Left kidney (tissue), 2 donors: ENCODE results near the gene HADHB. TPM values are rescaled to one million over a fixed set of nuclear protein-coding genes. Genes with fewer than 3 reads are reported as not detected.
A peak's percentile ranks its signal among the peaks of the same experiment; 100 is the strongest.
"Not testable (repeated sequence)": the region's sequence is repeated elsewhere in the genome, so short reads cannot be mapped to it uniquely, and the experiment has no call there.

Experiments
- DNase-seq: peaks from one replicate; pipeline ENCODE4 v3.0.0-alpha.2; 2013
- polyA plus RNA-seq: library from polyadenylated mRNA; unstranded; fragments of 120-200 nt; gene quantifications from one replicate; pipeline ENCODE4 v1.2.1, GENCODE V29; 2013; ENCODE audit not compliant: insufficient read length

HADHB gene
- polyA plus RNA-seq, 1 donor: 184 TPM

GRCh38 chr2:26295511-26295910, 50.8 kb downstream of the HADHB start:
- no peak for DNase-seq

DNA sequence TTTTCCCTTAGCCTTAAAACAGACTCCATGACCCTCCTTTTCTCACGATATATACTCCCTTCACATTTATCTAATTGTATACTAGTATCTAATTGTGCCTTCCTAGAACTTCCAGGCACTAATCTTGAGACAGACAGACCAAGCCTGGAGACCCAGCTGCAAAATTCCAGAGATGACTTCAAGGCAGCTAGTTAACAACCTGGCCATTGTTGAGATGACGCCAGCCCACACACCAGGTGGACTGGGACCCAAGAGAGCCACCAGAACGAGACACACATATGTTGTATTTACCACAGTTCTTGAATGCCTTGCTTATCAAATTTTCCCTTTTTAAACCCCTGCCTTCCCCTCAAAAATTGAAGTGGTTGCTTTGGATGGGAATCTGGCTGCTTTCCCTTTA, 52.3 kb downstream of the HADHB start:
- DNase-seq: no peak

- no peak for DNase-seq
These were observed 53.5 kb downstream of the HADHB start for GRCh38 chr2:26298286-26298637.

- peak; percentile 35 for DNase-seq
These were observed 54.1 kb downstream of the HADHB start for GRCh38 chr2:26298638-26299393.

- peak; percentile 73 for DNase-seq
These were observed 54.8 kb downstream of the HADHB start for GRCh38 chr2:26299471-26300101.

- peak; percentile 42 for DNase-seq
These were observed 55.6 kb downstream of the HADHB start for GRCh38 chr2:26300234-26300925.

DNA sequence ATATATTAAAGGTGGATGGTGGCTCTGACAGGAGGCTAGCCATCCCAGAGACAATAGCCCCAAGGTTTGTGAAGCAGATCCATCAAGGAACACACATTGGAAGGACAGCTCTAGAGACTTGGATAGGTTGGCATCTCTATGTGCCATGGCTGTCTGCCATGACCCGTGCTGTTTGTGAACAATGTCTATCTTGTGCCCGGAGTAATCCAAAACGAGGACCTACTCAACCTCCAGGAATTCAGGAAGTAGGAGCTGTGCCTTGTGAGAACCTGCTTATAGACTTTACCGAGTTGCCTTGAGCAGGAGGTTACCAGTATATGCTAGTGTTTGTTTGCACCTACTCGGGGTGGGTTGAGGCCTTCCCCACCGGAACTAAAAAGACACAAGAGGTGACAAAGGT, 58.1 kb downstream of the HADHB start:
- no peak for DNase-seq

DNA sequence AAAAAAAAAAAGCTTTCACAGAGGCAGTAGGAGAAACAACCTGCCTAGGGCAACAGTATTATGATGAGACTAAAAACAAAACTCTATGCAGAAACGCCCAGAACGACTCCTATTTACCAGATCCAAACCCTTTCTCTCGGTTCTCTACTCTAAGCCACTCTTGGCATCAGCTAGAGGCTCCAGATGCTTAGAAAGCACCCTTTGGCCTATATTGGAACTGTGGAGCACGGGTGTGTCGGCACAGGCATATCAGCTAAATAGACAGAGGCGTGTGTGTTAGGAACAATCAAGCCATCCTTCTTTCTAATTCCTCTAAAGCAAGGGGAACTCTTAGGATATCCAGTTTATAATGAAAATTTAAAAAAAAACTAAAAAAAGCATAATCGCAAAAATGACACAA, 60.4 kb downstream of the HADHB start:
- not testable (repeated sequence) for DNase-seq

- peak; percentile 56 for DNase-seq
These were observed 60.8 kb downstream of the HADHB start for GRCh38 chr2:26305540-26305939.

- DNase-seq: no peak
These were observed 65.2 kb downstream of the HADHB start for GRCh38 chr2:26309921-26310320.

DNA sequence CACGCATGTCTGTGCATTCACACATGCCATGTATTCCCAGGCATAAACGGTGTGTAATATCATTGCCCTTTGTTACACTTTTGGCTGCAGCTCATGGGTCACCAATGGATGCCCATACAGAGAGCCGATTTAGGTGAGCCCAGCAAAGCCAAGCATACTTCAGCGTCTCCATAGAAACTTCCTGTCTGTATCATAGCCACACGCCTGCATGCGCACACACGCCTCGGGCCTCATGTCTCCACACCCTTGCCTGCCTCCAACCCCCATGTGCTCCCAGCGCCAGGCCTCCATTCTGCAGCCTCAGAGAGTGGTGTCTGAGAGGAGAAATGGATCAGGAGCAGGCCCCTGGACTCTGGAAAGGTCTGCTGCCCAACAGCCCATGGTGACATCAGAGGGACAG, 67.7 kb downstream of the HADHB start:
- no peak for DNase-seq

- no peak for DNase-seq
These were observed 68.7 kb downstream of the HADHB start for GRCh38 chr2:26313446-26313845.

- DNase-seq: no peak
These were observed 69.5 kb downstream of the HADHB start for GRCh38 chr2:26314243-26314642.

DNA sequence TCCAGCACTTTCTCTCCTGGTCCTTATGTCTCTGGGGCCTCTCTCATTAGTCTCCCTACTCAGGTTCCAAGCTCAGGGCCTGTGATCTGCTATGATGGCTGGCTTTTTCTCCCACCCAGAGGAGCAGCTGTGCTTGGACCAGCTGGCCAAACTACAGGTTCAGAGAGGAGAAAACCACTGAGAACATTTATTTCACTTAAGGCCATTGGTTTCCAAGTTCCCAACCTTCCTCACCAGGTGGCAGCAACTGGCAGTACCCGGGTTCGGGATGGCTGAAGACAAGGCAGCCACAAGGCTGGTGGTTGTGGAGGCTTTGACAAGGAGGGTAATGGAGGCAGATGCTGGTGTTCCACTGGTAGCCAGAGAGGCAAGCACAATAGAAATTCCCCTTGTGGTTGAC, 71.3 kb downstream of the HADHB start:
- DNase-seq: no peak

GRCh38 chr2:26316845-26317244, 72.1 kb downstream of the HADHB start:
- no peak for DNase-seq

- no peak for DNase-seq
These were observed 72.8 kb downstream of the HADHB start for GRCh38 chr2:26317377-26318105.

GRCh38 chr2:26318950-26319349, 74.2 kb downstream of the HADHB start:
- DNase-seq: no peak

DNA sequence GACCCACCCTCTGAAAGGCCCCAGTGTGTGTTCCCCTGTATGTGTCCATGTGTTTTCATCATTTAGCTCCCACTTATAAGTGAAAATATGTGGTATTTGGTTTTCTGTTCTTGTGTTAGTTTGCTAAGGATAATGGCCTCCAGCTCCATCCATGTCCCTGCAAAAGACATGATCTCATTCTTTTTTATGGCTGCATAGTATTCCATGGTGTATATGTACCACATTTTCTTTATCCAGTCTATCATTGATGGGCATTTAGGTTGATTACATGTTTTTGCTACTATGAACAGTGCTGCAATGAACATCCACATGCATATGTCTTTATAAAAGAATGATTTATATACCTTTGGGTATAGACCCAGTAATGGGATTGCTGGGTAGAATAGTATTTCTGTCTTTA, 79.7 kb downstream of the HADHB start:
- DNase-seq: not testable (repeated sequence)

DNA sequence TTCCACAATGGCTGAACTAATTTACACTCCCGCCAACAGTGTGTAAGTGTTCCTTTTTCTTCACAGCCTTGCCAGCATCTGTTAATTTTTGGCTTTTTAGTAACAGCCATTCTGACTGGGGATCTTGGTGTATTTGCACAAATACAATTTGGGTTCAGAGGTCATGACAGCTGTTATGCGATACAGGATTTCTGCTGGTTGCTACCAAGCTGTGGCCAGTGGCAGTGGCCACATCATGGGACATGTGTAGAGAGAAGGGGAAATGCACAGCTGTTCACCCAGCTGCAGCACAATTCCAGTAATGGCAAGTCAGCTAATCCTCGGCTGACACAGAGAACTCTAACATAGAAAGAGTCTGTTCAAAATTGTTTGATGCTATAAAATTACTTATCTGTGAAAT, 80.2 kb downstream of the HADHB start:
- DNase-seq: no peak

DNA sequence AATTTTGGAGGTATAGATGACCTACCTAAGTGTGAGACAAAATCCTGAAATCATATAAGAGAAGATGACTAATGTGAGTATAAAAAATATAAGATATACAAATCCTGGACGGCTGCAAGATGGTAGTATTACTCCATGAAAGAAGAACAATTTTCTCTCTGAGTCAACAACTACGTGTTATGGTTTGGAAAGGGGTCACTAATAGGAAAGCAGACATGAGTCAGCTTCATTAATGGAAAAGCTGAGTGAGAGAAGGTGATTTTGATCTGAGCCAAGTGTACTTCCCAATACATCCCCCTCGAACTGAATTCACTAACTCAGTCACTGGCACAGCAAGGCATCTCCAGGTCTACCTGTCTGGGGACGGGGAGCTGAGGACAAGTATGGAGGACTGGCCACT, 81.1 kb downstream of the HADHB start:
- no peak for DNase-seq

GRCh38 chr2:26326514-26326913, 81.8 kb downstream of the HADHB start:
- DNase-seq: no peak
